HG03558 (cell line): ENCODE data around the gene FOLH1.
"Not testable (repeated sequence)": the region's sequence is repeated elsewhere in the genome, so short reads cannot be mapped to it uniquely, and the experiment has no call there.

Experiments used
- ATAC-seq: cut with Tn5 transposase; IDR thresholded peaks from one replicate; pipeline ENCODE4 v1.9.1; 2021; ENCODE audit warnings: moderate number of reproducible peaks; ENCODE audit not compliant: unreplicated experiment; ENCODE audit errors: extremely low read depth

Gene FOLH1

DNA sequence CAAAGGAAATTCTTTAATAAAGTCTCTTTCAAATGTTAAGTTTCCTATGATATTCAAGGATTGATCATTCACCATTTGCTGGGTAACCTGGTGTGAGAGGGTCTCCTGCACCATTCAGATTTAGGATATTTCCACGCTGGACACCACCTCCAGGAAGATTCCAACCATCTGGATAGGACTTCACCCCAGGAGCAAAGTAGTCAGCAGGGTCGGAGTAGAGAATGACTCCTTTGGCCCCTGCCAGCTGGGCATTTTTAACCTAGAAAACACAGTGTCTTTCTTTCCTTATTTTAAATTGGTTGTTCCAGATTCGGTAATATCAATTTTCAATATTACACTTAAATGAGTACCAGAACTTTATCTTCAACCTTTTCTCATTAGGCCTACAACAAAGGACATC is 22.8 kb downstream of the FOLH1 start:
- not testable (repeated sequence) for ATAC-seq

DNA sequence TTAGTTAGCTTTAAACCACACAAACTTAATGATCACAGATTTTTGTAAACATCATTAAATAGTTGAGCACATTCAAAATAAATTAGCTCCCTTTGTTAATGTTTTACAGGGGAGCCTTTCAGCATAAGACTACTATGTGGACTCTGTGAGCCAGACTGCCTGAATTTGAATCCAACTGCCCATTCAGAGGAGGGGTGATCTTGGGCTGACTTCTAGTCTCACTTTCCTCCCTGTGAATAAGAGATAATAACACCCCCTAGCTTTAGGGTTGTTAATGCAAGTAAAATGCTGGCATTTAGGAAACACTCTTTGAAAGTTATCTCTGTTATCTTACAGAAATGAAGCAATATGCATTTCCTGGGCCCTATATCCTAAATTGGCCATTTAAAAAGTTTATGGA is 23.6 kb downstream of the FOLH1 start:
- ATAC-seq: not testable (repeated sequence)

DNA sequence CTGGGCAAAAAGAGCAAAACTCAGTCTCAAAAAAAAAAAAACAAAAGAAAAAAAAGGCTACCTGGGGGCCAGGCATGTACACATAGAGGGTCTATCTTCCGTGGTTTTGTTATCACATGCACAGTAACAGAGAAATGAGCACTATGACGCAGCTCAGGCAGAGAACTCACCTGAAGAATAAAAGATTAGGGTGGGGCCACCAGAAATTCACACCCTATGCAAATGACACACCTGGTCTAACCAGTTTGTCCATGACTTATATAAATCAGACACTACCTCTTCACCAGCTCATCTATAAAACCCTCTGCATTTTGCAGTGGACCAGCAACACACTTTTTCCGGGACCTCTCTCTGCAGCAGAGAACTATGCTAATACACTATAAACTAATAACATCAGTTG is 30.5 kb downstream of the FOLH1 start:
- ATAC-seq: not testable (repeated sequence)

- not testable (repeated sequence) for ATAC-seq
These were observed 33.0 kb downstream of the FOLH1 start for GRCh38 chr11:49175378-49175777.

GRCh38 chr11:49174691-49175366 is 33.6 kb downstream of the FOLH1 start:
- not testable (repeated sequence) for ATAC-seq

- not testable (repeated sequence) for ATAC-seq
These were observed 36.8 kb downstream of the FOLH1 start for GRCh38 chr11:49171613-49172012.

DNA sequence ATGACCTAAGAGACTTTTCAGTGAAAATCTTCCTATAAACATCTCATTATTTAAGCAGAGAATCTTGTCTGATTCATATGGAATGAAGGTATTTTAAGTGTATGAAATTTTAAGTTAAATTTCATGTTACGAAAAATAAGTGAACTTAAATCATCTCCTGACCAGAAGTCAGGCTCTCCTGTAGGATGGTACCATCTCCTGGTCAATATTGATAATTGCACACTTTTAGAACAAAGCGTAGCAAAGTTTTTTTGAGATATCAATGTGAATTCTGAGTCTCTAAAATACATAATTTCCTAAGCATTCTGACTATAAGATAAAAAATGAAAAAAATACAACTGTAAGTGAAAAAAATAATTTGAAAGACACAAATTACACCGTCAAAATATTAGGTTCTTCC is 38.8 kb downstream of the FOLH1 start:
- ATAC-seq: not testable (repeated sequence)

GRCh38 chr11:49168992-49169391 is 39.4 kb downstream of the FOLH1 start:
- not testable (repeated sequence) for ATAC-seq

DNA sequence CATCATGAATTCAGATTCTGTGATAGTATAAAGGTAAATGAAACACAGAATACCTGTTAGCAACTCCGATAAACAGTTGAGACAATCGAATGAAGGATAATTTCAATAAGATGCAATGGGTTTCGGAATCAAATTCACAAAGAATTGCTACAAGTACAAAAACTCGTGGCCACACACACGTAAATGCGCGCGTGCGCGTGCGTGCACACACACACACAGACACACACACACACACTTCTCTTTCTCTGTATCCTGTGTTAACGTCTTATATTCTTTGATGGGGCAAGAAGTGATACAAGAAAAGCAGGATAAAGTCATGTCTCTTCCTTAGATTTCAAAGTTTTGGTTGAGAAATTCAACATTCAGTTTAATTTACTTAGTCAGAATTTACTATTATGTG is 57.2 kb downstream of the FOLH1 start:
- no peak for ATAC-seq

GRCh38 chr11:49102356-49102755 is 106.0 kb downstream of the FOLH1 start:
- not testable (repeated sequence) for ATAC-seq
